ENCODE measurements around the gene PODNL1.

DNA sequence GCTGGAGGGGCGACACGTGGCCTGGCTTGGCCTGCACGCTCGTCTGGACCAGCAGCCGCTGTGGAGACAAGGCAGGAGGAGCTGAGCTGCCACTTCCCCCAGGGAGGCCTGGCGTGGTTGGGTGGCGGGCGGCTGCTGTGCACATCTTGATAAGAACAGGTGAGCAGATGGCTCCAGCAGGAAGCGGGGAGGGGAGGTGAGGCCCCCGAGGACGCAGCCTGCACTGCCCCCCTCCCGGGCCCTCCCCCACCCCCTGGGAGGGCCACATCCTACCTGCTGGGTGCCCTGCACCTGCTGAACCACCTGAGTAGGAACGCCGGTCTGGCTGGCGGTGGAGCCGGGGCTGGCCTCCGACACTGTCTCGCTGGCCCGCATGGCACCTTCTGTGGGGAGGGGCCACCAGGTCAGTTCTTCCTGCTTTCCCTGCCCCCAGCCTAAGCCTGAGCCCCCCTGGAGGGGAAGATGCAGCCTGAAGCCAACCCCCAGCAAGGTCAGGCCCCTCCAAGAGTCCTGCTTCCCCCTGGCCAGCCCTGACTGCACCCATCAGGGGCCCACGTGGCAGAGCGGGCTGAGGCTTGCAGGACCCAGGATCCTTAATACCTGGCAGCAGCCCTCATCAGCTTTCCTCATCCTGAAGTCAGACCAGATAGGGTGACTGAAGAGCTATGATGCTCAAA lies 45.1 kb upstream of the PODNL1 start:
- TF ChIP-seq, protein P1, sequence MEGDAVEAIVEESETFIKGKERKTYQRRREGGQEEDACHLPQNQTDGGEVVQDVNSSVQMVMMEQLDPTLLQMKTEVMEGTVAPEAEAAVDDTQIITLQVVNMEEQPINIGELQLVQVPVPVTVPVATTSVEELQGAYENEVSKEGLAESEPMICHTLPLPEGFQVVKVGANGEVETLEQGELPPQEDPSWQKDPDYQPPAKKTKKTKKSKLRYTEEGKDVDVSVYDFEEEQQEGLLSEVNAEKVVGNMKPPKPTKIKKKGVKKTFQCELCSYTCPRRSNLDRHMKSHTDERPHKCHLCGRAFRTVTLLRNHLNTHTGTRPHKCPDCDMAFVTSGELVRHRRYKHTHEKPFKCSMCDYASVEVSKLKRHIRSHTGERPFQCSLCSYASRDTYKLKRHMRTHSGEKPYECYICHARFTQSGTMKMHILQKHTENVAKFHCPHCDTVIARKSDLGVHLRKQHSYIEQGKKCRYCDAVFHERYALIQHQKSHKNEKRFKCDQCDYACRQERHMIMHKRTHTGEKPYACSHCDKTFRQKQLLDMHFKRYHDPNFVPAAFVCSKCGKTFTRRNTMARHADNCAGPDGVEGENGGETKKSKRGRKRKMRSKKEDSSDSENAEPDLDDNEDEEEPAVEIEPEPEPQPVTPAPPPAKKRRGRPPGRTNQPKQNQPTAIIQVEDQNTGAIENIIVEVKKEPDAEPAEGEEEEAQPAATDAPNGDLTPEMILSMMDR (optimal IDR thresholded peaks at IDR 0.05 in 1 of 3, IDR thresholded peaks at IDR 0.05 in 1 of 3, conservative IDR thresholded peaks at IDR 0.05 in 1 of 3; ENCODE audit: extremely low read depth in 1 of 3, insufficient read depth in 2 of 3, low read length in 3 of 3) = no peak
- TF ChIP-seq EZH2 (IDR thresholded peaks at IDR 0.05; ENCODE audit: low read length) = no peak

All from keratinocyte (primary cell).